OCI-LY7 (cell line): Measurements from ENCODE around the gene RAP1B. TPM values are rescaled to one million over a fixed set of nuclear protein-coding genes. Genes with fewer than 3 reads are reported as not detected.

Source experiments
- Bru-seq: library from RNA; stranded (reverse); fragments of 400-500 nt; gene quantifications from one replicate; lab custom pipeline; 2021; lab: Mats Ljungman, UMichigan
- BruChase-seq, 2 experiments: library from RNA; stranded (reverse); fragments of 400-500 nt; gene quantifications; one replicate each; lab custom pipeline; 2021; lab: Mats Ljungman, UMichigan
- BruUV-seq: library from RNA; stranded (reverse); fragments of 400-500 nt; replicated peaks from 2 replicates; lab custom pipeline; 2021; lab: Mats Ljungman, UMichigan
- CTCF ChIA-PET: fragments of 300-600 bp; sonication (Branson Sonifier 250); formaldehyde crosslinking; loops from one replicate; lab custom pipeline; 2022; ENCODE audit warnings: antibody characterized with exemption; ENCODE audit not compliant: unreplicated experiment; lab: Charles Lee
- POLR2A ChIA-PET: fragments of 300-600 bp; sonication (Branson Sonifier 250); formaldehyde crosslinking; loops from one replicate; lab custom pipeline; 2022; ENCODE audit warnings: antibody characterized with exemption; lab: Charles Lee
- DNase-seq: peaks from one replicate; pipeline ENCODE4 v3.0.0-alpha.2; 2015; ENCODE audit warnings: low spot score
- H2AFZ ChIP-seq: fragments of 200-600 bp; sonication (generic), shearing (Covaris generic); 2 replicates; pipeline ENCODE4 v1.6.1; 2014; ENCODE audit warnings: mild to moderate bottlenecking, antibody characterized with exemption, low read length, moderate library complexity
- H3K27ac ChIP-seq: fragments of 200-600 bp; sonication (generic); 2 replicates; pipeline ENCODE4 v1.5.1; 2014; ENCODE audit warnings: mixed run types, low read depth, mild to moderate bottlenecking, moderate library complexity, low read length, inconsistent platforms; ENCODE audit not compliant: poor library complexity, severe bottlenecking
- H3K36me3 ChIP-seq: fragments of 200-600 bp; sonication (generic); 2 replicates; pipeline ENCODE4 v1.6.1; 2014; ENCODE audit warnings: mild to moderate bottlenecking, antibody characterized with exemption, low read length, moderate library complexity, mixed read lengths; ENCODE audit not compliant: insufficient read depth
- H3K4me1 ChIP-seq: fragments of 200-600 bp; sonication (generic); 2 replicates; pipeline ENCODE4 v1.5.1; 2014; ENCODE audit warnings: mild to moderate bottlenecking, low read length; ENCODE audit not compliant: insufficient read depth, poor library complexity, severe bottlenecking
- H3K4me2 ChIP-seq: fragments of 200-600 bp; sonication (generic); 2 replicates; pipeline ENCODE4 v1.6.1; 2014; ENCODE audit warnings: mild to moderate bottlenecking, low read length
- H3K4me3 ChIP-seq: fragments of 200-600 bp; sonication (generic); 2 replicates; pipeline ENCODE4 v1.5.1; 2014; ENCODE audit warnings: mild to moderate bottlenecking, low read depth, low read length; ENCODE audit not compliant: poor library complexity, severe bottlenecking
- H3K79me2 ChIP-seq: fragments of 200-600 bp; sonication (generic); 2 replicates; pipeline ENCODE4 v1.6.1; 2016; ENCODE audit warnings: low read depth, mild to moderate bottlenecking, low read length, moderate library complexity, mixed read lengths; ENCODE audit not compliant: insufficient read depth
- H3K9me2 ChIP-seq: fragments of 200-600 bp; sonication (generic); 2 replicates; pipeline ENCODE4 v1.6.1; 2016; ENCODE audit warnings: mild to moderate bottlenecking, low read length, mixed read lengths; ENCODE audit not compliant: insufficient read depth
- H3K9me3 ChIP-seq: fragments of 200-600 bp; sonication (generic); 2 replicates; pipeline ENCODE4 v1.6.1; 2014; ENCODE audit warnings: mild to moderate bottlenecking, mixed run types, low read length, mixed read lengths
- H4K20me1 ChIP-seq: fragments of 200-600 bp; sonication (generic); 2 replicates; pipeline ENCODE4 v1.6.1; 2014; ENCODE audit warnings: mild to moderate bottlenecking, antibody characterized with exemption, low read length, moderate library complexity, mixed read lengths; ENCODE audit not compliant: insufficient read depth
- CTCF ChIP-seq: fragments of 200-600 bp; sonication (generic); conservative IDR thresholded peaks from 2 replicates; pipeline ENCODE4 v1.5.1; 2014; ENCODE audit warnings: mild to moderate bottlenecking, antibody characterized with exemption, low read length, moderate library complexity, mixed read lengths
- EZH2phosphoT487 ChIP-seq: fragments of 200-600 bp; sonication (generic); IDR thresholded peaks from 2 replicates; pipeline ENCODE4 v1.6.1; 2018; ENCODE audit warnings: low read depth, borderline replicate concordance, mild to moderate bottlenecking, mixed run types, antibody characterized with exemption, low read length, moderate library complexity, mixed read lengths
- intact Hi-C: fragments of 100-400 bp; cut with micrococcal nuclease; formaldehyde crosslinking; loops from one replicate; pipeline ENCODE4 v1.10.0; 2022; ENCODE audit not compliant: unreplicated experiment
- long read RNA-seq: library from polyadenylated mRNA; stranded (forward); transcript quantifications from one replicate; pipeline ENCODE4 v2.0.0, GENCODE V29; 2022
- total RNA-seq, 2 experiments: library from RNA; depleted of rRNA in 1 of 2; stranded (reverse); fragments of >200 nt in 1 of 2; shearing (Covaris generic) in 1 of 2; gene quantifications; 2 replicates each; pipeline ENCODE4 v1.2.3, GENCODE V29; 2014 to 2022

Gene RAP1B
- 100 and 101 TPM in 2 replicates for total RNA-seq (2014; rRNA removed; shearing (Covaris generic))
- total RNA-seq (2022), result 164 and 166 TPM in 2 replicates
- Bru-seq, nascent RNA, result percentile 96 among the genes with signal in this experiment
- percentile 96 among the genes with signal in this experiment for BruChase-seq, experiment 1, labeled RNA remaining after a 6-hour chase
- percentile 95 among the genes with signal in this experiment for BruChase-seq, experiment 2, labeled RNA remaining after a 2-hour chase
- long read RNA-seq, full-length matches to known transcripts, result 328 of 357 reads
- long read RNA-seq, partial matches to known transcripts, result 0 of 357 reads
- long read RNA-seq, other reads (novel, unspliced or antisense), result 29 of 357 reads

GRCh38 chr12:68610370-68611093 is at the start of gene RAP1B:
Gene RAP1B (plus strand): TSS chr12:68610899. CDS start chr12:68648725, 37,826 bp downstream.
- POLR2A ChIA-PET, result interaction anchor here (0.5 to 8.7 kb wide), 11 partner anchors 9 to 429 kb away, joined by 3 to 64 read pairs (median 4); no protein-coding TSS in a partner anchor
- Histone ChIP-seq H3K27ac (peak within 1 kb of the TSS; percentile 88), H3K9me2 (no peaks in the 10 kb centered on the region), H3K9me3 (no peaks in the 10 kb centered on the region), H3K4me1 (peaks cover 35% of the 10 kb centered on the region), H3K4me2 (peak within 1 kb of the TSS; percentile 92), H3K36me3 (peaks cover 30% of the 10 kb centered on the region), H2AFZ (peak within 1 kb of the TSS; percentile 93), H3K4me3 (peak within 1 kb of the TSS; percentile 95), H4K20me1 (peaks cover 35% of the 10 kb centered on the region), H3K79me2 (peaks cover 43% of the 10 kb centered on the region)
- intact Hi-C loops, result loop anchor here (2.0 to 5.0 kb wide), 4 partner anchors 76 to 618 kb away; partner anchors contain the start of genes MDM2, NUP107 and SLC35E3
- BruUV-seq, result no TSS peak
- CTCF ChIA-PET, result no interaction called here
- TF ChIP-seq CTCF (no peak), EZH2phosphoT487 (no peak)
- DNase-seq, result peak; percentile 95

GRCh38 chr12:68561830-68562229 is 48.9 kb upstream of the RAP1B start:
- intact Hi-C loops, result no loop called here
- no peak overlapping the region for H3K4me3 ChIP-seq
- no peak for TF ChIP-seq CTCF
- TF ChIP-seq EZH2phosphoT487, result no peak
- no peak overlapping the region for H2AFZ ChIP-seq
- no TSS peak for BruUV-seq
- no peaks in the 10 kb centered on the region for H3K36me3 ChIP-seq
- no peaks in the 10 kb centered on the region for H3K9me3 ChIP-seq
- no peak overlapping the region for H3K4me2 ChIP-seq
- no peak for DNase-seq
- no peak overlapping the region for H3K27ac ChIP-seq
- H3K9me2 ChIP-seq, result no peaks in the 10 kb centered on the region
- CTCF ChIA-PET, result no interaction called here
- H3K79me2 ChIP-seq, result no peaks in the 10 kb centered on the region
- POLR2A ChIA-PET, result interaction anchor here (0.6 to 0.7 kb wide), 4 partner anchors 206 to 1610 kb away, joined by 3 to 5 read pairs (median 4); no protein-coding TSS in a partner anchor
- H4K20me1 ChIP-seq, result no peaks in the 10 kb centered on the region
- no peaks in the 10 kb centered on the region for H3K4me1 ChIP-seq
